HG03108 (cell line): Measurements from ENCODE around the gene GRIP2.

Source experiments
- ATAC-seq: cut with Tn5 transposase; IDR thresholded peaks from one replicate; pipeline ENCODE4 v1.9.1; 2021; ENCODE audit warnings: moderate library complexity; ENCODE audit not compliant: unreplicated experiment

Gene GRIP2

GRCh38 chr3:14457999-14458398 is 82.1 kb downstream of the GRIP2 start:
- ATAC-seq: no peak

- no peak for ATAC-seq
Measured at GRCh38 chr3:14457481-14457880, 82.7 kb downstream of the GRIP2 start.

GRCh38 chr3:14456794-14457193 is 83.3 kb downstream of the GRIP2 start:
- no peak for ATAC-seq

- ATAC-seq: no peak
Measured at GRCh38 chr3:14455571-14456317, 84.4 kb downstream of the GRIP2 start.

GRCh38 chr3:14454639-14455310 is 85.4 kb downstream of the GRIP2 start:
- no peak for ATAC-seq

GRCh38 chr3:14453876-14454638 is 86.1 kb downstream of the GRIP2 start:
- ATAC-seq: no peak

- ATAC-seq: no peak
Measured at GRCh38 chr3:14452740-14453710, 87.1 kb downstream of the GRIP2 start.

GRCh38 chr3:14451844-14452739 is 88.0 kb downstream of the GRIP2 start:
- no peak for ATAC-seq

GRCh38 chr3:14450922-14451606 is 89.1 kb downstream of the GRIP2 start:
- no peak for ATAC-seq

GRCh38 chr3:14450506-14450905 is 89.6 kb downstream of the GRIP2 start:
- ATAC-seq: no peak

- ATAC-seq: no peak
Measured at GRCh38 chr3:14448756-14449727, 91.1 kb downstream of the GRIP2 start.

GRCh38 chr3:14448063-14448462 is 92.1 kb downstream of the GRIP2 start:
- no peak for ATAC-seq

GRCh38 chr3:14446988-14447570 is 93.1 kb downstream of the GRIP2 start:
- no peak for ATAC-seq

GRCh38 chr3:14445773-14446172 is 94.4 kb downstream of the GRIP2 start:
- no peak for ATAC-seq

- no peak for ATAC-seq
Measured at GRCh38 chr3:14444380-14444779, 95.8 kb downstream of the GRIP2 start.

- no peak for ATAC-seq
Measured at GRCh38 chr3:14441920-14442300, 98.2 kb downstream of the GRIP2 start.

- no peak for ATAC-seq
Measured at GRCh38 chr3:14441240-14441919, 98.8 kb downstream of the GRIP2 start.
